Memory B cell (primary cell): ENCODE measurements around the gene JAM3.

Experiments
- ATAC-seq: fragments of 150-1000 bp; cut with Tn5 transposase; 2 replicates; pipeline ENCODE4 v1.10.0; 2021; ENCODE audit warnings: low read depth, mild to moderate bottlenecking, moderate library complexity
- DNase-seq, 2 donors: peaks; one replicate each; pipeline ENCODE4 v3.0.0; 2022; ENCODE audit warnings: low spot score in 2 of 2
- H3K27ac Mint-ChIP-seq: one replicate; pipeline ENCODE4 v1.8.0; 2022; ENCODE audit warnings: mild to moderate bottlenecking, moderate library complexity, mixed read lengths
- H3K27me3 Mint-ChIP-seq: one replicate; pipeline ENCODE4 v1.8.0; 2022; ENCODE audit warnings: mixed read lengths
- H3K36me3 Mint-ChIP-seq: one replicate; pipeline ENCODE4 v1.8.0; 2022; ENCODE audit warnings: mild to moderate bottlenecking, mixed read lengths
- H3K4me1 Mint-ChIP-seq: one replicate; pipeline ENCODE4 v1.8.0; 2022; ENCODE audit warnings: mixed read lengths
- H3K4me3 Mint-ChIP-seq: one replicate; pipeline ENCODE4 v1.8.0; 2022; ENCODE audit warnings: mild to moderate bottlenecking, moderate library complexity, mixed read lengths
- H3K9me3 Mint-ChIP-seq: one replicate; pipeline ENCODE4 v1.8.0; 2022; ENCODE audit warnings: mixed read lengths

Gene JAM3

GRCh38 chr11:134124660-134125451 is 56.0 kb downstream of the JAM3 start:
- no peak for DNase-seq
- peak overlapping the region; percentile 58 for H3K4me3 Mint-ChIP-seq
- H3K27ac Mint-ChIP-seq, result peak overlapping the region; percentile 45
- H3K9me3 Mint-ChIP-seq, result peaks cover 2% of the 10 kb centered on the region
- H3K27me3 Mint-ChIP-seq, result peaks cover 2% of the 10 kb centered on the region
- peaks cover 23% of the 10 kb centered on the region for H3K4me1 Mint-ChIP-seq
- H3K36me3 Mint-ChIP-seq, result peaks cover 19% of the 10 kb centered on the region
- peak; percentile 46 for ATAC-seq

- H3K9me3 Mint-ChIP-seq, result peaks cover 2% of the 10 kb centered on the region
- peak overlapping the region; percentile 45 for H3K27ac Mint-ChIP-seq
- peaks cover 19% of the 10 kb centered on the region for H3K36me3 Mint-ChIP-seq
- DNase-seq, result no peak
- ATAC-seq, result no peak
- H3K4me3 Mint-ChIP-seq, result no peak overlapping the region
- peaks cover 2% of the 10 kb centered on the region for H3K27me3 Mint-ChIP-seq
- H3K4me1 Mint-ChIP-seq, result peaks cover 23% of the 10 kb centered on the region
These were observed 56.6 kb downstream of the JAM3 start for GRCh38 chr11:134125507-134125906.

- DNase-seq, result no peak
- no peak overlapping the region for H3K4me3 Mint-ChIP-seq
- H3K9me3 Mint-ChIP-seq, result peaks cover 3% of the 10 kb centered on the region
- H3K4me1 Mint-ChIP-seq, result peaks cover 23% of the 10 kb centered on the region
- peaks cover 20% of the 10 kb centered on the region for H3K36me3 Mint-ChIP-seq
- no peak overlapping the region for H3K27ac Mint-ChIP-seq
- no peak for ATAC-seq
- peaks cover 2% of the 10 kb centered on the region for H3K27me3 Mint-ChIP-seq
These were observed 57.4 kb downstream of the JAM3 start for GRCh38 chr11:134126217-134126822.

- DNase-seq (no peak), ATAC-seq (no peak)
- no peak overlapping the region for H3K4me3 Mint-ChIP-seq
- no peaks in the 10 kb centered on the region for H3K27me3 Mint-ChIP-seq
- H3K27ac Mint-ChIP-seq, result no peak overlapping the region
- H3K4me1 Mint-ChIP-seq, result peaks cover 5% of the 10 kb centered on the region
- H3K9me3 Mint-ChIP-seq, result peaks cover 18% of the 10 kb centered on the region
- H3K36me3 Mint-ChIP-seq, result peaks cover 21% of the 10 kb centered on the region
These were observed 62.9 kb downstream of the JAM3 start for GRCh38 chr11:134131628-134132244.

GRCh38 chr11:134132808-134133207 is 63.9 kb downstream of the JAM3 start:
- peaks cover 19% of the 10 kb centered on the region for H3K36me3 Mint-ChIP-seq
- ATAC-seq, result no peak
- H3K4me3 Mint-ChIP-seq, result no peak overlapping the region
- no peak for DNase-seq
- no peaks in the 10 kb centered on the region for H3K27me3 Mint-ChIP-seq
- peaks cover 18% of the 10 kb centered on the region for H3K9me3 Mint-ChIP-seq
- H3K27ac Mint-ChIP-seq, result no peak overlapping the region
- peaks cover 2% of the 10 kb centered on the region for H3K4me1 Mint-ChIP-seq

- no peak for ATAC-seq
- Mint-ChIP-seq H3K36me3 (peaks cover 15% of the 10 kb centered on the region), H3K9me3 (peaks cover 16% of the 10 kb centered on the region), H3K4me1 (peaks cover under 1% of the 10 kb centered on the region), H3K27ac (no peak overlapping the region), H3K4me3 (no peak overlapping the region), H3K27me3 (no peaks in the 10 kb centered on the region)
- no peak for DNase-seq
These were observed 65.3 kb downstream of the JAM3 start for GRCh38 chr11:134134167-134134566.

- DNase-seq, result no peak
These were observed 69.5 kb downstream of the JAM3 start for GRCh38 chr11:134138376-134138775.

GRCh38 chr11:134139303-134139872 is 70.5 kb downstream of the JAM3 start:
- DNase-seq, result no peak
- no peak for ATAC-seq
- H3K4me3 Mint-ChIP-seq, result no peak overlapping the region
- H3K27me3 Mint-ChIP-seq, result peaks cover 3% of the 10 kb centered on the region
- no peaks in the 10 kb centered on the region for H3K9me3 Mint-ChIP-seq
- no peak overlapping the region for H3K27ac Mint-ChIP-seq
- peaks cover 19% of the 10 kb centered on the region for H3K36me3 Mint-ChIP-seq
- peaks cover 2% of the 10 kb centered on the region for H3K4me1 Mint-ChIP-seq

More at GRCh38 chr11:134138376-134138775, 69.5 kb downstream of the JAM3 start:
- Mint-ChIP-seq H3K4me3 (no peak overlapping the region), H3K36me3 (peaks cover 21% of the 10 kb centered on the region), H3K27me3 (peaks cover 3% of the 10 kb centered on the region), H3K9me3 (peaks cover 6% of the 10 kb centered on the region), H3K27ac (no peak overlapping the region), H3K4me1 (peaks cover 2% of the 10 kb centered on the region)
- no peak for ATAC-seq

- no peak overlapping the region for H3K27ac Mint-ChIP-seq
- peaks cover 3% of the 10 kb centered on the region for H3K27me3 Mint-ChIP-seq
- H3K4me1 Mint-ChIP-seq, result peaks cover 2% of the 10 kb centered on the region
- DNase-seq, result peak; percentile 32 to 50
- no peak overlapping the region for H3K4me3 Mint-ChIP-seq
- no peaks in the 10 kb centered on the region for H3K9me3 Mint-ChIP-seq
- peak; percentile 64 for ATAC-seq
- peaks cover 22% of the 10 kb centered on the region for H3K36me3 Mint-ChIP-seq
These were observed 71.0 kb downstream of the JAM3 start for GRCh38 chr11:134139873-134140331.

GRCh38 chr11:134140961-134141490 is 72.2 kb downstream of the JAM3 start:
- H3K9me3 Mint-ChIP-seq, result no peaks in the 10 kb centered on the region
- peaks cover 25% of the 10 kb centered on the region for H3K36me3 Mint-ChIP-seq
- ATAC-seq, result no peak
- DNase-seq, result no peak
- H3K4me3 Mint-ChIP-seq, result no peak overlapping the region
- H3K4me1 Mint-ChIP-seq, result peaks cover 2% of the 10 kb centered on the region
- H3K27me3 Mint-ChIP-seq, result peaks cover 3% of the 10 kb centered on the region
- no peak overlapping the region for H3K27ac Mint-ChIP-seq

GRCh38 chr11:134142536-134142935 is 73.7 kb downstream of the JAM3 start:
- Mint-ChIP-seq H3K36me3 (peaks cover 28% of the 10 kb centered on the region), H3K4me3 (no peak overlapping the region), H3K27me3 (peaks cover 3% of the 10 kb centered on the region), H3K4me1 (peaks cover 2% of the 10 kb centered on the region), H3K27ac (no peak overlapping the region), H3K9me3 (no peaks in the 10 kb centered on the region)
- ATAC-seq (no peak), DNase-seq (no peak)

GRCh38 chr11:134143801-134144200 is 74.9 kb downstream of the JAM3 start:
- no peak for ATAC-seq
- Mint-ChIP-seq H3K4me3 (no peak overlapping the region), H3K36me3 (peaks cover 34% of the 10 kb centered on the region), H3K27me3 (peaks cover 3% of the 10 kb centered on the region), H3K27ac (no peak overlapping the region), H3K9me3 (no peaks in the 10 kb centered on the region), H3K4me1 (peaks cover 2% of the 10 kb centered on the region)
- DNase-seq, result no peak

- Mint-ChIP-seq H3K36me3 (peaks cover 34% of the 10 kb centered on the region), H3K27me3 (peaks cover 3% of the 10 kb centered on the region), H3K4me1 (no peaks in the 10 kb centered on the region), H3K4me3 (no peak overlapping the region), H3K9me3 (no peaks in the 10 kb centered on the region), H3K27ac (no peak overlapping the region)
- ATAC-seq, result no peak
- no peak for DNase-seq
These were observed 75.9 kb downstream of the JAM3 start for GRCh38 chr11:134144744-134145143.

- Mint-ChIP-seq H3K27me3 (peaks cover 3% of the 10 kb centered on the region), H3K36me3 (peaks cover 35% of the 10 kb centered on the region), H3K9me3 (no peaks in the 10 kb centered on the region), H3K4me1 (no peaks in the 10 kb centered on the region), H3K4me3 (no peak overlapping the region), H3K27ac (no peak overlapping the region)
- ATAC-seq, result no peak
- no peak for DNase-seq
These were observed 76.8 kb downstream of the JAM3 start for GRCh38 chr11:134145715-134146114.
